Measurements from ENCODE around the gene TESPA1. TPM values are rescaled to one million over a fixed set of nuclear protein-coding genes. Genes with fewer than 3 reads are reported as not detected.
A peak's percentile ranks its signal among the peaks of the same experiment; 100 is the strongest.

TESPA1 gene
- total and polyA plus RNA-seq, 8 donors, result 0.67 to 3.2 (median 1.2) TPM

GRCh38 chr12:54998958-54999510 lies 14.5 kb upstream of the TESPA1 start:
- H3K27ac ChIP-seq, result no peak overlapping the region
- ATAC-seq, result no peak
- no peak overlapping the region for H3K4me3 ChIP-seq
- DNase-seq, result no peak
- H3K36me3 ChIP-seq, result no peaks in the 10 kb centered on the region
- intact Hi-C loops (cut with DNase I), result loop anchor here in 1 of 2 donors (5.0 kb wide), 1 partner anchor 73 kb away; no protein-coding TSS in a partner anchor
- H3K9me3 ChIP-seq, result no peaks in the 10 kb centered on the region
- no peaks in the 10 kb centered on the region for H3K4me1 ChIP-seq
- H3K27me3 ChIP-seq, result peaks cover 0 to 5% of the 10 kb centered on the region in 2 donors
- no peak for TF ChIP-seq CTCF (IDR thresholded peaks at IDR 0.05)

- no peak for TF ChIP-seq CTCF (IDR thresholded peaks at IDR 0.05)
- DNase-seq (no peak), ATAC-seq (no peak)
- intact Hi-C loops (cut with DNase I), result loop anchor here in 1 of 2 donors (5.0 kb wide), 1 partner anchor 74 kb away; no protein-coding TSS in a partner anchor
- Histone ChIP-seq H3K27me3 (peaks cover 0 to under 1% of the 10 kb centered on the region in 2 donors), H3K4me1 (no peaks in the 10 kb centered on the region), H3K9me3 (no peaks in the 10 kb centered on the region), H3K36me3 (no peaks in the 10 kb centered on the region), H3K4me3 (no peak overlapping the region), H3K27ac (no peak overlapping the region)
Observed at GRCh38 chr12:54997929-54998522, 13.5 kb upstream of the TESPA1 start.

GRCh38 chr12:54996205-54996604 lies 11.6 kb upstream of the TESPA1 start:
- no peaks in the 10 kb centered on the region for H3K27me3 ChIP-seq
- no peak for DNase-seq
- TF ChIP-seq CTCF (IDR thresholded peaks at IDR 0.05), result no peak

GRCh38 chr12:54993181-54993835 lies 8.7 kb upstream of the TESPA1 start:
- DNase-seq, result peak in 2 of 4 donors; percentile 46 to 77
- intact Hi-C loops (cut with DNase I), result no loop called here
- no peak overlapping the region for H3K27ac ChIP-seq
- no peaks in the 10 kb centered on the region for H3K4me1 ChIP-seq
- no peak overlapping the region for H3K4me3 ChIP-seq
- H3K9me3 ChIP-seq, result no peaks in the 10 kb centered on the region
- H3K36me3 ChIP-seq, result no peaks in the 10 kb centered on the region
- peak; percentile 93 for ATAC-seq
- TF ChIP-seq CTCF (IDR thresholded peaks at IDR 0.05), result peak; percentile 79 to 91
- H3K27me3 ChIP-seq, result no peaks in the 10 kb centered on the region

More at GRCh38 chr12:54996205-54996604, 11.6 kb upstream of the TESPA1 start:
- no peak for ATAC-seq
- H3K4me1 ChIP-seq, result no peaks in the 10 kb centered on the region
- no peak overlapping the region for H3K27ac ChIP-seq
- no peaks in the 10 kb centered on the region for H3K9me3 ChIP-seq
- no peak overlapping the region for H3K4me3 ChIP-seq
- intact Hi-C loops (cut with DNase I), result loop anchor here in 1 of 2 donors (5.0 kb wide), 1 partner anchor 76 kb away; no protein-coding TSS in a partner anchor
- no peaks in the 10 kb centered on the region for H3K36me3 ChIP-seq

GRCh38 chr12:54991991-54992375 lies 7.4 kb upstream of the TESPA1 start:
- intact Hi-C loops (cut with DNase I), result no loop called here
- no peaks in the 10 kb centered on the region for H3K9me3 ChIP-seq
- H3K36me3 ChIP-seq, result no peaks in the 10 kb centered on the region
- no peak for TF ChIP-seq CTCF (IDR thresholded peaks at IDR 0.05)
- H3K4me3 ChIP-seq, result no peak overlapping the region
- DNase-seq (no peak), ATAC-seq (no peak)
- no peak overlapping the region for H3K27ac ChIP-seq
- H3K27me3 ChIP-seq, result no peaks in the 10 kb centered on the region
- H3K4me1 ChIP-seq, result no peaks in the 10 kb centered on the region

Measured in left lung (tissue), 10 donors.